Measurements from ENCODE around the gene CCNH. TPM values are rescaled to one million over a fixed set of nuclear protein-coding genes. Genes with fewer than 3 reads are reported as not detected.

The CCNH gene
- 69.3 and 74.8 TPM in 2 replicates for total RNA-seq

- ATAC-seq (ENCODE audit: low read depth) (peak; percentile 99), DNase-seq (peak; percentile 90)
- Mint-ChIP-seq H3K36me3 (ENCODE audit: low read depth) (peaks cover 27% of the 10 kb centered on the region), H3K4me3 (peak within 1 kb of the TSS; percentile 91), H3K27me3 (no peaks in the 10 kb centered on the region), H3K4me1 (peaks cover 36% of the 10 kb centered on the region), H3K9me3 (no peaks in the 10 kb centered on the region), H3K27ac (peak within 1 kb of the TSS; percentile 93)
- no peak for TF ChIP-seq CTCF (IDR thresholded peaks at IDR 0.05)
- intact Hi-C loops (cut with micrococcal nuclease): loop anchor here (1.0 to 10.0 kb wide), 8 partner anchors 12 to 1278 kb away; partner anchors contain the start of genes COX7C, RASA1 and TMEM161B
- POLR2A ChIA-PET: interaction anchor here (0.7 to 1.5 kb wide), 3 partner anchors 15 to 148 kb away, joined by 3 to 5 read pairs (median 5); partner anchors contain the start of gene RASA1
- CTCF ChIA-PET: interaction anchor here (1.3 kb wide), 1 partner anchor 13 kb away, joined by 5 read pairs; no protein-coding TSS in a partner anchor
These were observed at the start of gene CCNH for GRCh38 chr5:87412630-87413342. CCNH (minus strand) TSS chr5:87412930; CDS start chr5:87412794, 136 bp downstream.

GRCh38 chr5:87457706-87458105, 45.0 kb upstream of the CCNH start:
- no peak for TF ChIP-seq CTCF (IDR thresholded peaks at IDR 0.05)
- H3K27me3 Mint-ChIP-seq: peaks cover 4% of the 10 kb centered on the region
- no peak for ATAC-seq (ENCODE audit: low read depth)
- ChIA-PET POLR2A (no interaction called here), CTCF (no interaction called here)
- H3K4me1 Mint-ChIP-seq: no peaks in the 10 kb centered on the region
- no peak overlapping the region for H3K4me3 Mint-ChIP-seq
- no peak for DNase-seq
- no peak overlapping the region for H3K27ac Mint-ChIP-seq
- peaks cover 7% of the 10 kb centered on the region for H3K9me3 Mint-ChIP-seq
- intact Hi-C loops (cut with micrococcal nuclease): no loop called here
- no peaks in the 10 kb centered on the region for H3K36me3 Mint-ChIP-seq (ENCODE audit: low read depth)

GRCh38 chr5:87453801-87454200, 41.1 kb upstream of the CCNH start:
- Mint-ChIP-seq H3K4me3 (no peak overlapping the region), H3K9me3 (no peaks in the 10 kb centered on the region), H3K4me1 (no peaks in the 10 kb centered on the region), H3K27me3 (peaks cover 10% of the 10 kb centered on the region), H3K36me3 (ENCODE audit: low read depth) (no peaks in the 10 kb centered on the region), H3K27ac (no peak overlapping the region)
- CTCF ChIA-PET: no interaction called here
- DNase-seq (no peak), ATAC-seq (ENCODE audit: low read depth) (no peak)
- TF ChIP-seq CTCF (IDR thresholded peaks at IDR 0.05): no peak
- POLR2A ChIA-PET: no interaction called here
- intact Hi-C loops (cut with micrococcal nuclease): no loop called here

- CTCF ChIA-PET: no interaction called here
- POLR2A ChIA-PET: no interaction called here
- Mint-ChIP-seq H3K27me3 (peaks cover 9% of the 10 kb centered on the region), H3K27ac (no peak overlapping the region), H3K4me3 (no peak overlapping the region), H3K4me1 (no peaks in the 10 kb centered on the region), H3K36me3 (ENCODE audit: low read depth) (no peaks in the 10 kb centered on the region), H3K9me3 (no peaks in the 10 kb centered on the region)
- TF ChIP-seq CTCF (IDR thresholded peaks at IDR 0.05): no peak
- DNase-seq (no peak), ATAC-seq (ENCODE audit: low read depth) (no peak)
- intact Hi-C loops (cut with micrococcal nuclease): no loop called here
These were observed 40.1 kb upstream of the CCNH start for GRCh38 chr5:87452837-87453236.

- Mint-ChIP-seq H3K36me3 (ENCODE audit: low read depth) (no peaks in the 10 kb centered on the region), H3K4me3 (no peak overlapping the region), H3K9me3 (peaks cover 5% of the 10 kb centered on the region), H3K4me1 (no peaks in the 10 kb centered on the region), H3K27me3 (peaks cover 14% of the 10 kb centered on the region), H3K27ac (no peak overlapping the region)
- ATAC-seq (ENCODE audit: low read depth): no peak
- ChIA-PET POLR2A (no interaction called here), CTCF (no interaction called here)
- intact Hi-C loops (cut with micrococcal nuclease): no loop called here
- TF ChIP-seq CTCF (IDR thresholded peaks at IDR 0.05): no peak
- DNase-seq: no peak
These were observed 29.7 kb upstream of the CCNH start for GRCh38 chr5:87442419-87442818.
